ENCODE results near the gene TRAPPC2L. TPM values are rescaled to one million over a fixed set of nuclear protein-coding genes. Genes with fewer than 3 reads are reported as not detected.

Gene TRAPPC2L
- total and polyA plus RNA-seq, 2 experiments from 2014 or later = 59.3 to 167 TPM

GRCh38 chr16:88901718-88902337, 44.9 kb downstream of the TRAPPC2L start:
- H3K4me1 ChIP-seq (ENCODE audit: insufficient read depth) = no peaks in the 10 kb centered on the region
- H3K9me3 Mint-ChIP-seq = no peaks in the 10 kb centered on the region
- H3K27ac ChIP-seq (ENCODE audit: low read depth) = no peak overlapping the region
- no peaks in the 10 kb centered on the region for H3K36me3 Mint-ChIP-seq (ENCODE audit: low read depth)
- peak; percentile 25 for ATAC-seq
- H3K4me1 Mint-ChIP-seq = peaks cover 9% of the 10 kb centered on the region; the same call in 2 of the 3 replicates
- H3K4me3 ChIP-seq = no peak overlapping the region
- H4K20me1 ChIP-seq (replicated peaks; ENCODE audit: insufficient read depth) = no peaks in the 10 kb centered on the region
- H3K36me3 ChIP-seq (ENCODE audit: insufficient read depth) = no peaks in the 10 kb centered on the region
- no peak overlapping the region for H3K27ac Mint-ChIP-seq
- H3K27me3 Mint-ChIP-seq (ENCODE audit: insufficient read depth, low read depth, poor library complexity) = peaks cover 7% of the 10 kb centered on the region
- TF ChIP-seq NANOG (IDR thresholded peaks at IDR 0.05; ENCODE audit: borderline replicate concordance) (no peak), CTCF (conservative IDR thresholded peaks at IDR 0.05; ENCODE audit: low read depth in 2 of 2) (peak in 1 of 2 experiments; percentile 11; a peak in 1 of 4 replicates), CREB1 (CRISPR knock-in tag; IDR thresholded peaks at IDR 0.05; ENCODE audit: low read depth) (no peak)
- no peaks in the 10 kb centered on the region for H3K9me2 ChIP-seq (ENCODE audit: insufficient read depth)
- H3K27me3 ChIP-seq (ENCODE audit: insufficient read depth) = no peaks in the 10 kb centered on the region
- no peaks in the 10 kb centered on the region for H3F3A ChIP-seq (replicated peaks; ENCODE audit: low read depth)
- no peak overlapping the region for H3K4me3 Mint-ChIP-seq
- no peak overlapping the region for H2AFZ ChIP-seq
- no peak overlapping the region for H3K4me2 ChIP-seq
- peak; percentile 48 for DNase-seq (ENCODE audit: low spot score)
- H3K79me2 ChIP-seq (replicated peaks; ENCODE audit: insufficient read depth) = no peaks in the 10 kb centered on the region

- no peaks in the 10 kb centered on the region for H3K36me3 ChIP-seq (ENCODE audit: insufficient read depth)
- ATAC-seq = no peak
- H3K9me3 Mint-ChIP-seq = no peaks in the 10 kb centered on the region
- peaks cover 5% of the 10 kb centered on the region for H3K27me3 Mint-ChIP-seq (ENCODE audit: insufficient read depth, low read depth, poor library complexity)
- no peak overlapping the region for H2AFZ ChIP-seq
- H3K9me2 ChIP-seq (ENCODE audit: insufficient read depth) = no peaks in the 10 kb centered on the region
- no peaks in the 10 kb centered on the region for H3K4me1 ChIP-seq (ENCODE audit: insufficient read depth)
- H3K27ac Mint-ChIP-seq = peak overlapping the region; percentile 31; the same call in 1 of the 2 replicates
- H3F3A ChIP-seq (replicated peaks; ENCODE audit: low read depth) = no peaks in the 10 kb centered on the region
- no peak overlapping the region for H3K27ac ChIP-seq (ENCODE audit: low read depth)
- no peak overlapping the region for H3K4me3 ChIP-seq
- no peaks in the 10 kb centered on the region for H3K27me3 ChIP-seq (ENCODE audit: insufficient read depth)
- H3K36me3 Mint-ChIP-seq (ENCODE audit: low read depth) = no peaks in the 10 kb centered on the region
- DNase-seq (ENCODE audit: low spot score) = no peak
- H4K20me1 ChIP-seq (replicated peaks; ENCODE audit: insufficient read depth) = no peaks in the 10 kb centered on the region
- peaks cover 9% of the 10 kb centered on the region; the same call in 2 of the 3 replicates for H3K4me1 Mint-ChIP-seq
- no peak overlapping the region for H3K4me3 Mint-ChIP-seq
- H3K4me2 ChIP-seq = no peak overlapping the region
- H3K79me2 ChIP-seq (replicated peaks; ENCODE audit: insufficient read depth) = no peaks in the 10 kb centered on the region
- no peak for TF ChIP-seq ZNF114 (CRISPR knock-in tag; IDR thresholded peaks at IDR 0.05)
- no peak for TF ChIP-seq REST (IDR thresholded peaks at IDR 0.05; ENCODE audit: unreplicated experiment)
- TF ChIP-seq EZH2 (IDR thresholded peaks at IDR 0.05; ENCODE audit: low read depth, unreplicated experiment) = no peak
- TF ChIP-seq ZNF462 (CRISPR knock-in tag; IDR thresholded peaks at IDR 0.05) = no peak
- TF ChIP-seq CREB1 (CRISPR knock-in tag; IDR thresholded peaks at IDR 0.05; ENCODE audit: low read depth) = no peak
- TF ChIP-seq JUNB (IDR thresholded peaks at IDR 0.05; ENCODE audit: unreplicated experiment) = no peak
These were observed 45.8 kb downstream of the TRAPPC2L start for GRCh38 chr16:88902744-88903143.
